Fibroblast of villous mesenchyme (primary cell): ENCODE data around the gene SLC7A14. TPM values are rescaled to one million over a fixed set of nuclear protein-coding genes. Genes with fewer than 3 reads are reported as not detected.

Experiments
- DNase-seq: peaks from one replicate; pipeline ENCODE4 v3.0.0-alpha.2; 2010; ENCODE audit warnings: low read depth
- H3K4me3 ChIP-seq: 2 replicates; pipeline ENCODE4 v1.5.1; 2011; ENCODE audit warnings: low read depth, mild to moderate bottlenecking, low read length
- total RNA-seq: library from RNA; depleted of rRNA; stranded (reverse); fragments of >200 nt; gene quantifications from 2 replicates; pipeline ENCODE4 v1.2.3, GENCODE V29; 2012
- TF ChIP-seq, protein P1 (sequence below): IDR thresholded peaks from 2 replicates; pipeline ENCODE4 v1.5.1; 2012; ENCODE audit warnings: low read depth, mild to moderate bottlenecking, low read length; ENCODE audit not compliant: insufficient read depth

Gene SLC7A14
- total RNA-seq, 1 donor = 2.2 TPM

- TF ChIP-seq, protein P1, sequence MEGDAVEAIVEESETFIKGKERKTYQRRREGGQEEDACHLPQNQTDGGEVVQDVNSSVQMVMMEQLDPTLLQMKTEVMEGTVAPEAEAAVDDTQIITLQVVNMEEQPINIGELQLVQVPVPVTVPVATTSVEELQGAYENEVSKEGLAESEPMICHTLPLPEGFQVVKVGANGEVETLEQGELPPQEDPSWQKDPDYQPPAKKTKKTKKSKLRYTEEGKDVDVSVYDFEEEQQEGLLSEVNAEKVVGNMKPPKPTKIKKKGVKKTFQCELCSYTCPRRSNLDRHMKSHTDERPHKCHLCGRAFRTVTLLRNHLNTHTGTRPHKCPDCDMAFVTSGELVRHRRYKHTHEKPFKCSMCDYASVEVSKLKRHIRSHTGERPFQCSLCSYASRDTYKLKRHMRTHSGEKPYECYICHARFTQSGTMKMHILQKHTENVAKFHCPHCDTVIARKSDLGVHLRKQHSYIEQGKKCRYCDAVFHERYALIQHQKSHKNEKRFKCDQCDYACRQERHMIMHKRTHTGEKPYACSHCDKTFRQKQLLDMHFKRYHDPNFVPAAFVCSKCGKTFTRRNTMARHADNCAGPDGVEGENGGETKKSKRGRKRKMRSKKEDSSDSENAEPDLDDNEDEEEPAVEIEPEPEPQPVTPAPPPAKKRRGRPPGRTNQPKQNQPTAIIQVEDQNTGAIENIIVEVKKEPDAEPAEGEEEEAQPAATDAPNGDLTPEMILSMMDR = peak; percentile 29
- no peak for DNase-seq
- H3K4me3 ChIP-seq = no peak overlapping the region
Observed at GRCh38 chr3:170483485-170484262, 102.2 kb downstream of the SLC7A14 start.

- TF ChIP-seq, protein P1 = no peak
- DNase-seq = no peak
- no peak overlapping the region for H3K4me3 ChIP-seq
Observed at GRCh38 chr3:170482199-170482598, 103.7 kb downstream of the SLC7A14 start.

GRCh38 chr3:170480111-170480510 is 105.8 kb downstream of the SLC7A14 start:
- TF ChIP-seq, protein P1 = no peak
- DNase-seq = no peak
- no peak overlapping the region for H3K4me3 ChIP-seq

DNA sequence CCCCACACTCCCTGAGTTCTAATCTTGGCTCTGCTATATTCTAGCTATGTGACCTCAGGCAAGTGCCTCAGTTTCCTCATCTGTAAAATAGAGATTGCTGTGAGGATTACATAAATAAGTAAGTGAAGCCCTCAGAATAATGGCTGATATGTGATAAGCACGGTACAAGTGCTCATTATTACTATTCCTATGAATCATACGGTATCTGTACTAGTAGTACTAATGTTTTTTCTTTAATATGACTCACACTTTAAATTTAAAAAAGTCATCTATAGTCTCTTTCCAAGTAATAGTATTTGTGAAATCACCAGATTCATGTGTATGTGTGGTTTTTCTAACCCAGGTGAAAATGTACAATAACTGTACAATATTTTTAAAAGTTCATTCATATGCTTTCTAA is 108.5 kb downstream of the SLC7A14 start:
- TF ChIP-seq, protein P1 = no peak
- H3K4me3 ChIP-seq = no peak overlapping the region
- DNase-seq = no peak

DNA sequence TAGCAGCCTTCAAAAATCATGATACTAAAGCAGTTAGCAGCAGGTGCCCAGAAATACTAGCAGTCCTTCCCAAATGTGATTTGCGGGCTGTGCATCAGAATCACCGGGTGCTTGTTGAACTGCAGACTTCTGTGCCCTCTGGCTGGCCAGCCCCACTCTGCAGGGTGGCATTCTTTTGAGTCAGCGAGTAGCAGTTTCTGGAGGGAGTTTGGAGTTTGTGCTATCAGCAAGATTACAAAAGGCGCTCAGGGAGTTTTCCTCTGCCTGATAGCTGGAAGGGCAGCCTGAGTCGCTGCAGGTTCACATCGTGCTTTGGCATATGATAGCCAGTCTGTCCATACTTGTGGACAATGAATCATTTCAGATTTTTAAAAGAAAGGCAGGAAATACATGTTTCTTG is 109.6 kb downstream of the SLC7A14 start:
- TF ChIP-seq, protein P1 = no peak
- H3K4me3 ChIP-seq = no peak overlapping the region
- no peak for DNase-seq

DNA sequence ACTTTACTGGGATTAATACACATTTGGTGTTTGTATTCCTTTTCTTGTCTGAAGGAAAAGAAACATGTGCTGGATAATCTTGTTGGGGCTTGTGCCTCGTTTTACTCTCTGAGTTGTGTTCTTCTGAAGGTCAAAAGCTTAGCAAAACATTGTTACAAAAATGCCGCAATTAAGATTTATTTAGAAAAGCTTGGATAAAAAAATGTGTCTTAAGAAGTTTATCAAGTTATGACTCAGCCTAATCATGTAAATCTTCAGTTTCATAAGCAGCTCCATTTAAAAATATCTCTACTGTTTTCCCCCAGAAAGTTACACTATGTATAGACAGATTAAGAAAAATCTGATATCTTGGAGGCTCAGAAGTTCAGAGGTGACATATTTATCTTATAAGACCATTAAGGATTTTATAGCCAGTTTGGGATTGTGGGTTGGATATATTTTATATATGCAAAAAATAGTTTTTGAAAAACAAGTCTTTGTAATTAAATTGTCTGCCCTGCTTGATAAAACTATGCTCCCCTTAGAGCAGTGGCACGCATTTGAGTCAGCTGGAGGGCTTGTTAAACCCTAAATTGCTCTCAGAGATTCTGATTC is 110.7 kb downstream of the SLC7A14 start:
- H3K4me3 ChIP-seq = no peak overlapping the region
- peak; percentile 80 for DNase-seq
- TF ChIP-seq, protein P1 = no peak
